ENCODE data around the gene CLASP2. TPM values are rescaled to one million over a fixed set of nuclear protein-coding genes. Genes with fewer than 3 reads are reported as not detected.
A peak's percentile ranks its signal among the peaks of the same experiment; 100 is the strongest.

The CLASP2 gene
- total RNA-seq, 8 experiments from 2014 or later = 27.5 to 317 (median 199) TPM

GRCh38 chr3:33722626-33723370 lies 4.7 kb upstream of the CLASP2 start:
- Histone ChIP-seq H3K4me3 (no peak overlapping the region), H3K27ac (no peak overlapping the region), H3K4me1 (replicated peaks in 1 of 2) (peaks cover 0 to 3% of the 10 kb centered on the region in 2 donors)
- WGBS, 10 experiments = 0 to 61% (median 44%) methylated on average over 1 to 2 of the region's 2 CpGs; no CpG with 5 or more reads in 1 of the 10 experiments
- no peak for ATAC-seq (replicated peaks in 6 of 8)
- in situ Hi-C loops (cut with MboI; ENCODE audit: low pct_unique_long_range_greater_than_20kb in 2 of 9, low sequenced_read_pairs in 9 of 9, unreplicated experiment in 9 of 9) = no loop called here

DNA sequence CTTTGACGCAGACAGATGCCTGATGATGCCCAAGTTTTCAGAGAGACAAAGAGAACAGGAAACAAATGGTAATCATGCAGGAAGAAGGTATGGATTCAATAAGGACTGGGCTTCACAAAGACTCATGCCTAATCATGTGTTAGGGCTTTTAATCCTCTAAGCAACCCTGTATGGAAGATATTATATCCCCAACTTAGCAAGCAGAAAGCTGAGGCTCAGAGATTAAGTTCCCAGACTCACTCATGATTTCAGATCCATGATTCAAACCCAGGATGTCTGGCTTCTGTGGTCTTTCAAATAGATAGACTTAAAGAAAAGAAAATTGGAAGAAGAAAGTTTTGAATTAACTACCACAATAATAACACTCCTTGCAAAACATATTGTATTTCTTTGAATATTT lies 4.1 kb upstream of the CLASP2 start:
- no peak for ATAC-seq (replicated peaks in 6 of 8)
- 57 to 100% (median 69%) methylated on average over 1 of the region's 1 CpG; no CpG with 5 or more reads in 4 of the 10 experiments for WGBS, 10 experiments
- Histone ChIP-seq H3K27ac (no peak overlapping the region), H3K4me1 (replicated peaks in 1 of 2) (peaks cover 0 to 3% of the 10 kb centered on the region in 2 donors), H3K4me3 (no peak overlapping the region)
- in situ Hi-C loops (cut with MboI; ENCODE audit: low pct_unique_long_range_greater_than_20kb in 2 of 9, low sequenced_read_pairs in 9 of 9, unreplicated experiment in 9 of 9) = no loop called here

DNA sequence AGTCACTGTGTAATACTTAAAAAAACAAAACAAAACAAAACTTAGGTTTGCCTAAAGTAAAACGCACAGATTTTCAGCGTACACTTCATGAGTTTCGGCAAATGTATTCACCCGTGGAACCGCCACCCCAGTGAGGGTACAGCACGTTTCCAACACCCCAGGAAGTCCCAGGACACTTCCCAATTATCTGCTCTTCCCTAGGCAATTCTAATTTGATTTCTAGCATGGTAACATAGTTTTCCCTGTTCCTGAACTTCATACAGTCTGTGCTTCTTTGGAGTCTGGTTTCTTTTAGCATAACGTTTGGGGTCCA lies 497 bp upstream of the CLASP2 start:
- peaks cover 3 to 9% of the 10 kb centered on the region in 2 donors for H3K4me1 ChIP-seq (replicated peaks in 1 of 2)
- WGBS, 10 experiments = 0 to 57% (median 13%) methylated on average over 1 to 7 of the region's 7 CpGs; no CpG with 5 or more reads in 2 of the 10 experiments
- no peak for ATAC-seq (replicated peaks in 6 of 8)
- peak overlapping the region; percentile 66 to 98 (median 81) for H3K4me3 ChIP-seq
- H3K27ac ChIP-seq = peak overlapping the region; percentile 59 to 81
- in situ Hi-C loops (cut with MboI; ENCODE audit: low pct_unique_long_range_greater_than_20kb in 2 of 9, low sequenced_read_pairs in 9 of 9, unreplicated experiment in 9 of 9) = loop anchor here in 1 of 9 experiments (10.0 kb wide), 1 partner anchor 84 kb away; no protein-coding TSS in a partner anchor

DNA sequence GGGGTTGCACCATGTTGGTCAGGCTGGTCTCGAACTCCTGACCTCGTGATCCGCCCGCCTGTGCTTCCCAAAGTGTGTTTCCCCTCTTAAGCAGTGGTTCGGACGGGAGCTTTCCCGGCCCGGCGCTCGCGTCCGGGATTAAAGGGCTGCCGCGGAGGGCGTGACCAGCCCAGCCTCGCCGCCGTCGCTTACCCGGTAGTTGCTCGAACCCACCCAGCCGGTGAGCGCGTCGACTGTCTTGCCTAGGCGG lies 513 bp downstream of the CLASP2 start:
- H3K27ac ChIP-seq = peak overlapping the region; percentile 59 to 81
- H3K4me1 ChIP-seq (replicated peaks in 1 of 2) = peaks cover 3 to 9% of the 10 kb centered on the region in 2 donors
- 0% methylated on average over 3 to 14 of the region's 26 CpGs; no CpG with 5 or more reads in 7 of the 10 experiments for WGBS, 10 experiments
- H3K4me3 ChIP-seq = peak overlapping the region; percentile 66 to 98 (median 81)
- ATAC-seq (replicated peaks in 6 of 8) = peak; percentile 64 to 74 (median 70)
- in situ Hi-C loops (cut with MboI; ENCODE audit: low pct_unique_long_range_greater_than_20kb in 2 of 9, low sequenced_read_pairs in 9 of 9, unreplicated experiment in 9 of 9) = loop anchor here in 1 of 9 experiments (10.0 kb wide), 1 partner anchor 83 kb away; no protein-coding TSS in a partner anchor

- 4 to 80% (median 62%) methylated on average over 1 to 7 of the region's 7 CpGs; no CpG with 5 or more reads in 1 of the 10 experiments for WGBS, 10 experiments
- ATAC-seq (replicated peaks in 6 of 8) = no peak
- in situ Hi-C loops (cut with MboI; ENCODE audit: low pct_unique_long_range_greater_than_20kb in 2 of 9, low sequenced_read_pairs in 9 of 9, unreplicated experiment in 9 of 9) = loop anchor here in 1 of 9 experiments (10.0 kb wide), 1 partner anchor 81 kb away; no protein-coding TSS in a partner anchor
- Histone ChIP-seq H3K4me3 (peak overlapping the region in 3 of 5 donors; percentile 80 to 92 (median 81)), H3K27ac (no peak overlapping the region), H3K4me1 (replicated peaks in 1 of 2) (peaks cover 3 to 9% of the 10 kb centered on the region in 2 donors)
These were observed 1.8 kb downstream of the CLASP2 start for GRCh38 chr3:33716227-33716626.

DNA sequence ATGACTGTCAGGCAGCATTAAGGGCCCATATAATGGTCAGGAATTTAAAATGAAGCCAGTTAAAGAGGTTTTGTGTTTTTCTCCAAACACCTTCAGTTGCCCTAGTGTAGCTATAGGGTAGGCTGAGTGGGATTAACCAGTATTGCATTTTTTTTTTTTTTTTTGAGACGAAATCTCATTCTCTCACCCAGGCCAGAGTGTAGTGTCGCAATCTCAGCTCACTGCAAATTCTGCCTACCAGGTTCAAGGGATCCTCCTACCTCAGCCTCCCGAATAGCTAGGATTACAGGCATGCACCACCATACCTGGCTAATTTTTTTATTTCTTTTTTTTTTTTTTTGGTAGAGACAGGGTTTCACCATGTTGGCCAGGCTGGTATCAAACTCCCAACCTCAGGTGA lies 7.0 kb downstream of the CLASP2 start:
- no peak for ATAC-seq (replicated peaks in 6 of 8)
- WGBS, 10 experiments = 90 to 100% (median 100%) methylated on average over 1 to 3 of the region's 3 CpGs; no CpG with 5 or more reads in 3 of the 10 experiments
- H3K4me1 ChIP-seq (replicated peaks in 1 of 2) = peaks cover under 1 to 3% of the 10 kb centered on the region in 2 donors
- H3K27ac ChIP-seq = no peak overlapping the region
- in situ Hi-C loops (cut with MboI; ENCODE audit: low pct_unique_long_range_greater_than_20kb in 2 of 9, low sequenced_read_pairs in 9 of 9, unreplicated experiment in 9 of 9) = loop anchor here in 1 of 9 experiments (10.0 kb wide), 1 partner anchor 76 kb away; no protein-coding TSS in a partner anchor
- H3K4me3 ChIP-seq = no peak overlapping the region

DNA sequence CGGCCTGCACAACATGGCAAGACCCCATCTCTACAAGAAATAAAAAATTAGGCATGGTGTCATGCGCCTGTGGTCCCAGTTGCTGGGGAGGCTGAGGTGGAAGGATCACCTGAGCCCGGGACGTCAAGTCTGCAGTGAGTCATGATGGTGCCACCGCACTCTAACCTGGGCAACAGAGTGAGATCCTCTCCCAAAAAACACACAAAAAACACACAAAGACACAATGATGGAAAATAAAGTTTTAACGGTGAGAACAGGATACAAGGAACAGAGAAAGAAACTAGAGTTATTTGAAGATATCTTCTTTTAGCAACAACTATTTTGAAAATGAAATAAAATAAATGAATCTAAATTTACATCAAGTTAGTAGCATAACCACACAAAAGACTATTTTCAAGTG lies 12.0 kb downstream of the CLASP2 start:
- in situ Hi-C loops (cut with MboI; ENCODE audit: low pct_unique_long_range_greater_than_20kb in 2 of 9, low sequenced_read_pairs in 9 of 9, unreplicated experiment in 9 of 9) = no loop called here
- Histone ChIP-seq H3K4me1 (replicated peaks in 1 of 2) (no peaks in the 10 kb centered on the region), H3K4me3 (no peak overlapping the region), H3K27ac (no peak overlapping the region)
- 85 to 100% (median 97%) methylated on average over 2 to 6 of the region's 6 CpGs for WGBS, 10 experiments
- ATAC-seq (replicated peaks in 6 of 8) = no peak

- ATAC-seq (replicated peaks in 6 of 8) = no peak
- WGBS, 10 experiments = 60 to 100% (median 98%) methylated on average over 1 to 3 of the region's 3 CpGs; no CpG with 5 or more reads in 2 of the 10 experiments
- H3K27ac ChIP-seq = no peak overlapping the region
These were observed 13.2 kb downstream of the CLASP2 start for GRCh38 chr3:33704891-33705290.

DNA sequence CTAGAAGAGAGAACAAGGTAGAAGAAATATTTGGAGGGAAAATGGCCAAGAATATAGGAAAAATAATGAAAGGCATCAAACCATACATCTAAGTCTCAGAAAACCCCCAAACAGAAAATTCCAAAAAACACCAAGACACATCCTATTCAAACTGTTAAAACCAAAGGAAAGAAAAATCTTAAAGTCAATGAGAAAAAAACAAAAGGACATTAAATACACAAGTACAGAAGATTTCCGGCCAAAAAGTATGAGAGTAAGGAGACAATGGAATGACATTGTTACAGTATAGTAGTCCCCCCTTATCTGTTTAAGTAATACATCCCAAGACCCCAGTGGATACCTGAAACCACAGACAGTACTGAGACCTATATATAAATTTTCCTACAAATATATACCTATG lies 18.8 kb downstream of the CLASP2 start:
- no peak overlapping the region for H3K4me3 ChIP-seq
- in situ Hi-C loops (cut with MboI; ENCODE audit: low pct_unique_long_range_greater_than_20kb in 2 of 9, low sequenced_read_pairs in 9 of 9, unreplicated experiment in 9 of 9) = no loop called here
- no peak for ATAC-seq (replicated peaks in 6 of 8)
- H3K4me1 ChIP-seq (replicated peaks in 1 of 2) = no peaks in the 10 kb centered on the region
- WGBS, 10 experiments = 47 to 100% (median 100%) methylated on average over 1 of the region's 1 CpG; no CpG with 5 or more reads in 2 of the 10 experiments
- no peak overlapping the region for H3K27ac ChIP-seq

More at GRCh38 chr3:33704891-33705290, 13.2 kb downstream of the CLASP2 start:
- in situ Hi-C loops (cut with MboI; ENCODE audit: low pct_unique_long_range_greater_than_20kb in 2 of 9, low sequenced_read_pairs in 9 of 9, unreplicated experiment in 9 of 9) = no loop called here
- no peaks in the 10 kb centered on the region for H3K4me1 ChIP-seq (replicated peaks in 1 of 2)
- no peak overlapping the region for H3K4me3 ChIP-seq

DNA sequence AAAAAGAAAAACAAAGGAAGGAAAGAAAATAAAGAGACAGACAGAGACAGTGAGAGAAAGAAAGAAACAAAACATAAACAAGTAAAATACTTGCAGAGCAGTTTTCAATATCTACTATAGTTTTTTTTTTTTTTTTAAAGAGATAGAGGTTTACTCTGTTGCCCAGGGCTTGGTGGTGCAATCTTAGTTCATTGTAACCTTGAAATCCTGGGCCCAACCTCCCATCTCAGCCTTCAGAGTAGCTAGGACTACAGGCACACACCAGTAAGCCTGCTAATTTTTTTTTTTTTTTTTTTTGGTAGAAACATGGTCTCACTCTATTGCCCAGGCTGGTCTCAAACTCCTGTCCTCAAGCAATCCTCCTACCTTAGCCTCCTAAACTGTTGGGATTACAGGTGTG lies 23.1 kb downstream of the CLASP2 start:
- ATAC-seq (replicated peaks in 6 of 8) = no peak
- Histone ChIP-seq H3K4me1 (replicated peaks in 1 of 2) (no peaks in the 10 kb centered on the region), H3K27ac (no peak overlapping the region), H3K4me3 (no peak overlapping the region)
- in situ Hi-C loops (cut with MboI; ENCODE audit: low pct_unique_long_range_greater_than_20kb in 2 of 9, low sequenced_read_pairs in 9 of 9, unreplicated experiment in 9 of 9) = no loop called here

DNA sequence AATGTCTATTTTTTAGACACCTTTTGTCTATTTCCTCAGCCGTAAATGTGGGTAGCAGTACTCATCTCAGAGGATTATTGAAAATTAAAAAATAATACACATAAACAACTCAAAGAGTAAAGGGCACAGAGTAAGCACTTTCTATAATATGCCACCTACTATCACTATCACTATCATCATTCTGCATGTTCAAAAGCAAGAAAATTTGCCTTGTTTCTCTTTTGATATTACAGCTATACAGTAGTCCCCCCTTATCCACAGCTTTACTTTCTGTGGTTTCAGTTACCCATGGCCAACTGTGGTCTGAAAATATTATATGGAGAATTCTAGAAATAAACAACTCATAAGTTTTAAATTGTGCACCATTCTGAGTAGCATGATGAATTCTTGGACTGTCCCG lies 27.7 kb downstream of the CLASP2 start:
- 85 to 100% (median 100%) methylated on average over 1 to 2 of the region's 2 CpGs; no CpG with 5 or more reads in 1 of the 10 experiments for WGBS, 10 experiments
- H3K4me3 ChIP-seq = no peak overlapping the region
- no peak overlapping the region for H3K27ac ChIP-seq
- no peaks in the 10 kb centered on the region for H3K4me1 ChIP-seq (replicated peaks in 1 of 2)
- in situ Hi-C loops (cut with MboI; ENCODE audit: low pct_unique_long_range_greater_than_20kb in 2 of 9, low sequenced_read_pairs in 9 of 9, unreplicated experiment in 9 of 9) = no loop called here
- no peak for ATAC-seq (replicated peaks in 6 of 8)

DNA sequence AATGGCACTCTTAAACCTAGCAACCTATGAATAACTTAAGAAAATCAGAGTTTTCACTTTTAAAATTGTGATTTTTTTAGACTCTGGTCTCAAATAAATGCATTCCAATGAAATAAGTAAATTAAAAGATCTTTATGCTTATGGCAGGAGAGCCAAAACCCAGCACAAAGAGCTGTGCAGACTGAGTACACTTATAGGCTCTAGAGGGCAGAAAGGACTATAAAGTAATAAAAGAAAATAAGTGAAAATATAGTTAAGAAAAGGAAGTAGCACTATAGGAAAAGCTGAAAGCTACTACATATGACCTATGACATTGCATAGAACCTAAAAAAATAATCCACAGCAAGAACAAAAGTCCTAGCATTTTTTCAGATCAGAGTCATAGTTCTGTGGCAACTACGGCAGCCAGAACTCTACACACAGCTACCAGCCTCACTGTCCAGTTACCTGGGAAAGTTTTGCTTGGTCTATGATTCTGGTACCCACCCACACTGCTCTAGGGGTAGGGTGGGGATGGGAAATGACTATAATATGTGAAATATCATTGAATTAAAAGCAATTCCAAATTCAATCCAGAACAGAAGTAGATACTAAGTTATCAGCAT lies 30.5 kb downstream of the CLASP2 start:
- ATAC-seq (replicated peaks in 6 of 8) = peak in 2 of 8 experiments; percentile 37 to 60
- in situ Hi-C loops (cut with MboI; ENCODE audit: low pct_unique_long_range_greater_than_20kb in 2 of 9, low sequenced_read_pairs in 9 of 9, unreplicated experiment in 9 of 9) = no loop called here
- Histone ChIP-seq H3K27ac (no peak overlapping the region), H3K4me1 (replicated peaks in 1 of 2) (no peaks in the 10 kb centered on the region), H3K4me3 (no peak overlapping the region)
- WGBS, 10 experiments = 80 to 100% (median 86%) methylated on average over 1 of the region's 1 CpG; no CpG with 5 or more reads in 5 of the 10 experiments

- no peak overlapping the region for H3K4me3 ChIP-seq
- no peak for ATAC-seq (replicated peaks in 6 of 8)
- in situ Hi-C loops (cut with MboI; ENCODE audit: low pct_unique_long_range_greater_than_20kb in 2 of 9, low sequenced_read_pairs in 9 of 9, unreplicated experiment in 9 of 9) = no loop called here
- H3K4me1 ChIP-seq (replicated peaks in 1 of 2) = no peaks in the 10 kb centered on the region
- no peak overlapping the region for H3K27ac ChIP-seq
These were observed 35.3 kb downstream of the CLASP2 start for GRCh38 chr3:33682770-33683169.
